Activated CD4-positive, alpha-beta T cell treated with anti-CD3 and anti-CD28 coated beads for 36 hours (primary cell): ENCODE measurements around the gene CST11. TPM values are rescaled to one million over a fixed set of nuclear protein-coding genes. Genes with fewer than 3 reads are reported as not detected.

ENCODE experiments used
- ATAC-seq: fragments of 200-7000 bp; cut with Tn5 transposase; one replicate; pipeline ENCODE4 v1.10.0; 2021; ENCODE audit warnings: mild to moderate bottlenecking, moderate library complexity
- CTCF ChIA-PET: fragments of 350-600 bp; sonication (Branson Sonifier 250); formaldehyde crosslinking; loops from one replicate; lab custom pipeline; 2021; ENCODE audit warnings: antibody characterized with exemption; lab: Charles Lee
- POLR2A ChIA-PET: fragments of 350-600 bp; sonication (Branson Sonifier 250); formaldehyde crosslinking; loops from one replicate; lab custom pipeline; 2021; ENCODE audit warnings: antibody characterized with exemption, inconsistent platforms; lab: Charles Lee
- DNase-seq: peaks from one replicate; pipeline ENCODE4 v3.0.0-alpha.2; 2020
- H3K27ac Mint-ChIP-seq: one replicate; pipeline ENCODE4 v1.8.0; 2021; ENCODE audit warnings: mixed read lengths
- H3K27me3 Mint-ChIP-seq: one replicate; pipeline ENCODE4 v1.8.0; 2021; ENCODE audit warnings: mixed read lengths
- H3K36me3 Mint-ChIP-seq: one replicate; pipeline ENCODE4 v1.8.0; 2021; ENCODE audit warnings: low read depth, mixed read lengths
- H3K4me1 Mint-ChIP-seq: one replicate; pipeline ENCODE4 v1.8.0; 2021; ENCODE audit warnings: mixed read lengths
- H3K4me3 Mint-ChIP-seq: one replicate; pipeline ENCODE4 v1.8.0; 2021; ENCODE audit warnings: mild to moderate bottlenecking, moderate library complexity, mixed read lengths
- H3K9me3 Mint-ChIP-seq: one replicate; pipeline ENCODE4 v1.8.0; 2021; ENCODE audit warnings: low read depth, mixed read lengths
- intact Hi-C, 2 experiments: fragments of 100-400 bp; cut with DNase I in 1 of 2; cut with micrococcal nuclease in 1 of 2; formaldehyde crosslinking; loops; one replicate each; pipeline versions ENCODE4 v1.14.2 to v1.15.1; 2022 to 2024; cut with DNase I, micrococcal nuclease
- total RNA-seq, 2 experiments: library from RNA; stranded (reverse); gene quantifications; one replicate each; pipeline ENCODE4 v1.2.3, GENCODE V29; 2021

CST11 gene
- total RNA-seq, 2 experiments from 2014 or later = not detected

- no peaks in the 10 kb centered on the region for H3K9me3 Mint-ChIP-seq
- ChIA-PET CTCF (no interaction called here), POLR2A (no interaction called here)
- intact Hi-C loops = no loop called here
- DNase-seq (no peak), ATAC-seq (no peak)
- H3K4me1 Mint-ChIP-seq = peaks cover 7% of the 10 kb centered on the region
- no peaks in the 10 kb centered on the region for H3K36me3 Mint-ChIP-seq
- H3K4me3 Mint-ChIP-seq = no peak overlapping the region
- no peak overlapping the region for H3K27ac Mint-ChIP-seq
- H3K27me3 Mint-ChIP-seq = peaks cover 2% of the 10 kb centered on the region
Observed at GRCh38 chr20:23453549-23454543, 1.2 kb upstream of the CST11 start.

GRCh38 chr20:23451956-23452487 is 654 bp downstream of the CST11 start:
- POLR2A ChIA-PET = interaction anchor here (0.6 kb wide), 1 partner anchor 11 kb away, joined by 4 read pairs; no protein-coding TSS in a partner anchor
- Mint-ChIP-seq H3K4me1 (peaks cover 7% of the 10 kb centered on the region), H3K9me3 (no peaks in the 10 kb centered on the region), H3K4me3 (no peak overlapping the region), H3K36me3 (no peaks in the 10 kb centered on the region), H3K27ac (no peak overlapping the region), H3K27me3 (peaks cover 2% of the 10 kb centered on the region)
- intact Hi-C loops = no loop called here
- ATAC-seq (no peak), DNase-seq (no peak)
- CTCF ChIA-PET = interaction anchor here (0.9 kb wide), 1 partner anchor 12 kb away, joined by 3 read pairs; no protein-coding TSS in a partner anchor

- Mint-ChIP-seq H3K27ac (no peak overlapping the region), H3K4me3 (no peak overlapping the region), H3K9me3 (no peaks in the 10 kb centered on the region), H3K4me1 (peaks cover under 1% of the 10 kb centered on the region), H3K27me3 (peaks cover 2% of the 10 kb centered on the region), H3K36me3 (no peaks in the 10 kb centered on the region)
- ATAC-seq (no peak), DNase-seq (no peak)
- ChIA-PET CTCF (no interaction called here), POLR2A (no interaction called here)
- intact Hi-C loops = no loop called here
Observed at GRCh38 chr20:23450877-23451276, 1.8 kb downstream of the CST11 start.

GRCh38 chr20:23449421-23449820 is 3.3 kb downstream of the CST11 start:
- no peak overlapping the region for H3K4me3 Mint-ChIP-seq
- DNase-seq (peak; percentile 9), ATAC-seq (no peak)
- no peak overlapping the region for H3K27ac Mint-ChIP-seq
- no peaks in the 10 kb centered on the region for H3K4me1 Mint-ChIP-seq
- H3K36me3 Mint-ChIP-seq = no peaks in the 10 kb centered on the region
- ChIA-PET CTCF (no interaction called here), POLR2A (no interaction called here)
- no peaks in the 10 kb centered on the region for H3K9me3 Mint-ChIP-seq
- peaks cover 2% of the 10 kb centered on the region for H3K27me3 Mint-ChIP-seq
- intact Hi-C loops = no loop called here

GRCh38 chr20:23448167-23448566 is 4.5 kb downstream of the CST11 start:
- ChIA-PET POLR2A (no interaction called here), CTCF (interaction anchor here (1.0 kb wide), 1 partner anchor 27 kb away, joined by 3 read pairs; the partner anchor contains the start of gene NAPB)
- intact Hi-C loops = no loop called here
- Mint-ChIP-seq H3K4me1 (no peaks in the 10 kb centered on the region), H3K36me3 (no peaks in the 10 kb centered on the region), H3K4me3 (no peak overlapping the region), H3K27me3 (peaks cover 2% of the 10 kb centered on the region), H3K27ac (no peak overlapping the region), H3K9me3 (no peaks in the 10 kb centered on the region)
- DNase-seq (no peak), ATAC-seq (no peak)

- CTCF ChIA-PET = interaction anchor here (0.7 to 1.4 kb wide), 5 partner anchors 9 to 198 kb away, joined by 3 to 4 read pairs (median 3); partner anchors contain the start of gene NXT1
- Mint-ChIP-seq H3K4me1 (no peaks in the 10 kb centered on the region), H3K4me3 (no peak overlapping the region), H3K9me3 (no peaks in the 10 kb centered on the region), H3K27ac (no peak overlapping the region), H3K36me3 (no peaks in the 10 kb centered on the region), H3K27me3 (peaks cover 5% of the 10 kb centered on the region)
- peak; percentile 49 for ATAC-seq
- POLR2A ChIA-PET = no interaction called here
- peak; percentile 62 for DNase-seq
- intact Hi-C loops = loop anchor here in 1 of 2 experiments (1.0 kb wide), 1 partner anchor 26 kb away; no protein-coding TSS in a partner anchor
Observed at GRCh38 chr20:23446505-23446904, 6.2 kb downstream of the CST11 start.

- Mint-ChIP-seq H3K27me3 (peaks cover 2% of the 10 kb centered on the region), H3K9me3 (no peaks in the 10 kb centered on the region), H3K27ac (no peak overlapping the region), H3K36me3 (no peaks in the 10 kb centered on the region), H3K4me1 (no peaks in the 10 kb centered on the region), H3K4me3 (no peak overlapping the region)
- CTCF ChIA-PET = interaction anchor here (0.6 to 1.5 kb wide), 6 partner anchors 12 to 457 kb away, joined by 3 read pairs; no protein-coding TSS in a partner anchor
- POLR2A ChIA-PET = no interaction called here
- intact Hi-C loops = loop anchor here in 1 of 2 experiments (1.0 kb wide), 1 partner anchor 25 kb away; no protein-coding TSS in a partner anchor
- DNase-seq (no peak), ATAC-seq (no peak)
Observed at GRCh38 chr20:23445596-23446217, 7.0 kb downstream of the CST11 start.

GRCh38 chr20:23444859-23445258 is 7.8 kb downstream of the CST11 start:
- Mint-ChIP-seq H3K9me3 (no peaks in the 10 kb centered on the region), H3K4me3 (no peak overlapping the region), H3K27ac (no peak overlapping the region), H3K27me3 (peaks cover 2% of the 10 kb centered on the region), H3K36me3 (no peaks in the 10 kb centered on the region), H3K4me1 (no peaks in the 10 kb centered on the region)
- intact Hi-C loops = no loop called here
- POLR2A ChIA-PET = no interaction called here
- DNase-seq (no peak), ATAC-seq (no peak)
- CTCF ChIA-PET = interaction anchor here (0.6 to 3.6 kb wide), 6 partner anchors 11 to 1148 kb away, joined by 3 to 28 read pairs (median 3); no protein-coding TSS in a partner anchor

GRCh38 chr20:23442436-23442835 is 10.2 kb downstream of the CST11 start:
- ATAC-seq (no peak), DNase-seq (no peak)
- CTCF ChIA-PET = interaction anchor here (0.6 to 3.6 kb wide), 4 partner anchors 23 to 166 kb away, joined by 3 to 28 read pairs (median 9); no protein-coding TSS in a partner anchor
- H3K9me3 Mint-ChIP-seq = no peaks in the 10 kb centered on the region
- POLR2A ChIA-PET = no interaction called here
- H3K36me3 Mint-ChIP-seq = no peaks in the 10 kb centered on the region
- intact Hi-C loops = no loop called here
- H3K4me3 Mint-ChIP-seq = no peak overlapping the region
- no peaks in the 10 kb centered on the region for H3K4me1 Mint-ChIP-seq
- H3K27me3 Mint-ChIP-seq = peaks cover 2% of the 10 kb centered on the region
- no peak overlapping the region for H3K27ac Mint-ChIP-seq

GRCh38 chr20:23441850-23442313 is 10.8 kb downstream of the CST11 start:
- Mint-ChIP-seq H3K4me3 (no peak overlapping the region), H3K4me1 (no peaks in the 10 kb centered on the region), H3K36me3 (no peaks in the 10 kb centered on the region), H3K27me3 (peaks cover 2% of the 10 kb centered on the region), H3K27ac (no peak overlapping the region), H3K9me3 (no peaks in the 10 kb centered on the region)
- POLR2A ChIA-PET = no interaction called here
- peak; percentile 77 for DNase-seq
- intact Hi-C loops = loop anchor here (1.0 to 2.0 kb wide), 2 partner anchors 19 to 164 kb away; no protein-coding TSS in a partner anchor
- peak; percentile 83 for ATAC-seq
- CTCF ChIA-PET = interaction anchor here (0.6 to 3.6 kb wide), 5 partner anchors 22 to 167 kb away, joined by 3 to 28 read pairs (median 5); no protein-coding TSS in a partner anchor

- ChIA-PET POLR2A (no interaction called here), CTCF (no interaction called here)
- Mint-ChIP-seq H3K27ac (no peak overlapping the region), H3K27me3 (peaks cover 2% of the 10 kb centered on the region), H3K36me3 (no peaks in the 10 kb centered on the region), H3K9me3 (no peaks in the 10 kb centered on the region), H3K4me3 (no peak overlapping the region), H3K4me1 (no peaks in the 10 kb centered on the region)
- intact Hi-C loops = loop anchor here in 1 of 2 experiments (2.0 kb wide), 1 partner anchor 17 kb away; no protein-coding TSS in a partner anchor
- DNase-seq (no peak), ATAC-seq (no peak)
Observed at GRCh38 chr20:23440004-23440403, 12.7 kb downstream of the CST11 start.
